HG02884 (cell line): ENCODE data around the gene TCEANC.
"Not testable (repeated sequence)": the region's sequence is repeated elsewhere in the genome, so short reads cannot be mapped to it uniquely, and the experiment has no call there.

ENCODE experiments used
- ATAC-seq: cut with Tn5 transposase; IDR thresholded peaks from one replicate; pipeline ENCODE4 v1.9.1; 2021; ENCODE audit warnings: mild to moderate bottlenecking, moderate library complexity; ENCODE audit not compliant: unreplicated experiment

The TCEANC gene, protein sequence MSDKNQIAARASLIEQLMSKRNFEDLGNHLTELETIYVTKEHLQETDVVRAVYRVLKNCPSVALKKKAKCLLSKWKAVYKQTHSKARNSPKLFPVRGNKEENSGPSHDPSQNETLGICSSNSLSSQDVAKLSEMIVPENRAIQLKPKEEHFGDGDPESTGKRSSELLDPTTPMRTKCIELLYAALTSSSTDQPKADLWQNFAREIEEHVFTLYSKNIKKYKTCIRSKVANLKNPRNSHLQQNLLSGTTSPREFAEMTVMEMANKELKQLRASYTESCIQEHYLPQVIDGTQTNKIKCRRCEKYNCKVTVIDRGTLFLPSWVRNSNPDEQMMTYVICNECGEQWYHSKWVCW

DNA sequence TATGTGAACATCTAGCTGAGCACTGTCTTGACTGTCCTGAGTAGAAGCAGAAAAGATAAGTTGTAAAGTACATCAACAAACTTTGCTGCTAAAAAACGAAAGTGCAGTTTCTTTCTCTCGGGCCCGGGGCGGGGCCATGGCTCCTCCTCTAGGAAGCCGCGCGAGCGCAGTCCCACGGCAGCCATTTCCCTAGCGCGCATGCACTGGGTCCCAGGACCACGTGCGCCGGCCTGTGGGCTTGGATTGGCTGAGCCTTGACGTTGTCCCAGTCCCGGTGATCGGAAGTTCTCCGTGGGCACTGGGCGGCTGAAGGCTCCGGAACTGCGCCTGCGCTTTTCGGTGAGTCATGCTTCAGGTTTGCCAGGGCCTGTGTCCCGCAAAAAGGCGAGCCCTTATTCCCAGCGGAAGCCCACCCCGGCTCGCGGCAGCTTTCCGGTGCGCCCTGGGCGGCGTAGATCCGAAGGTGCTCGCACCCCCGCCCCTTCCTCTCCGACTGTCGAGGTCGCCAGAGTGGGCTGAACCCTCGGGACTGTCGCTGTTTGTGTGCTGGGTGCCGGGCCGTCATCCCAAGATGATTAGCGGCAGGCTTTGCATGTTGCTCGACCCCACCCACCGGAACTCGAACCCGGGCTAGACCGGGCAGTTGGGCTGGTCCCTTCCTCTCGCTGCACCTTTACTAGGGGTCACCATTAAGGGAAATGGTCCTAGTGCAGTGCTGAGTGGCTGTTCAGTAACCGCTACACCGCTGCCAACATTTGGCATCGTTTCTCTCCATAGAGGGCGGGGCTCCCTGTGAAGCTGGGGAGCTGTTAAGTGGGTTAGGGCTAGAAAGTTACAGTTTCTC lies at the start of gene TCEANC:
Gene TCEANC, plus strand, starts transcription at position 292 of the 844 bp plus-strand sequence. CDS start 9,368 bp downstream, outside the sequence.
- peak; percentile 93 for ATAC-seq

GRCh38 chrX:13605611-13606010 lies 47.3 kb upstream of the TCEANC start:
- ATAC-seq: no peak

DNA sequence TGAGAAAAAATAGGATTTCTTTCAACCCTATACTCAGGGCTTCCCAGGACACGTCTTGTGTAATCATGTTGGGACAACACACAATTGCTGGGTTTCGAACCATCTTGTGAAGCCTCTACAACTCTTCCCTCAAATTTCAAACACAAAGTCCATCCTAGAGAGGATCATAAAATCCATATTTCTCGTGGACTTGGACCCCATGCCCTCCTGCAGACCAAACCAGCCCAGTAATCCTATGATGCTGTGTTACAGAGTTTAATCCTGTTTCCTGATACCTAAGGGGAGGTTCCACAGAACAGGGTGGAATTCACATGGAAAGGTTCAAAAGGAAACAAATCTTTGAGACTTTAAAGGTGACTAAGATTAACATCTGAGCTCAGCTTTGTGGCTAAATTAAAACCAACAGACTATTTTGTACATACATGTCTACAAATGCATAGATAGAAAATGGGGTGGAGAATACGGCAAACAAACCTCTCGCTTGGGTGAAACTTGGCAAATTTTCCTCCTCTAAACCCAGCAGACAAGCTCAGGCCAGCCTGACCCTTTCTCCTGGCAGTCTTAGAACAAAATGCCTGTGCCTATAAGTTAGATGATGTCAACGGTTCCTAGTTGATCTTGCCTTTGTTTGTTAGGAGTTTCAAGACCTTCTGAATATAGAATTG lies 45.5 kb upstream of the TCEANC start:
- no peak for ATAC-seq

GRCh38 chrX:13607996-13608365 lies 45.0 kb upstream of the TCEANC start:
- no peak for ATAC-seq

GRCh38 chrX:13614154-13614553 lies 38.8 kb upstream of the TCEANC start:
- no peak for ATAC-seq

- ATAC-seq: no peak
These were observed 32.7 kb upstream of the TCEANC start for GRCh38 chrX:13620207-13620606.

DNA sequence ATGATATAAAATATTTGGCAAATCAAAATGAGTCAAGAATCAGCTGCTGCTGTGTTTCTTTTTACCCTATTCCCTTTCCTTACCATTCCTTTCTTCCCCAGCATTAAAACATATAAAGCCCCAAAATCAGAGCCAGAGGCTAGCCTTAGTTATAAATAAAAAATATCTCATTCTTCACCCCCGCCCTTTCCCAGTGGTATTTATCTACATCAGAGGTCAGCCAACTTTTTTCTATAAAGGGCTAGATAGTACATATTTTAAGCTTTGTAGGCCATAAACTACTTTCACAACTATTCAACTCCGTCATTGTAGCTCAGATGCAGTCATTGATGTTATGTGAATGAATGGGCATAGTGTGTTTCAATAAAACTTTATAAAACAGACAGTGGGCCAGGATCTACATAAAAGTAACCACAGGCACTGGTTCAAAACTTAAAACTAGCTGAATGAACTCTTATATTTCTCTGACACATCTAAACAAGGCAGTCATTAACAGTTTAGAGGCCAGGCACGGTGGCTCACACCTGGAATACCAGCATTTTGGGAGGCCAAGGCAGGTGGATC lies 30.5 kb upstream of the TCEANC start:
- ATAC-seq: no peak

DNA sequence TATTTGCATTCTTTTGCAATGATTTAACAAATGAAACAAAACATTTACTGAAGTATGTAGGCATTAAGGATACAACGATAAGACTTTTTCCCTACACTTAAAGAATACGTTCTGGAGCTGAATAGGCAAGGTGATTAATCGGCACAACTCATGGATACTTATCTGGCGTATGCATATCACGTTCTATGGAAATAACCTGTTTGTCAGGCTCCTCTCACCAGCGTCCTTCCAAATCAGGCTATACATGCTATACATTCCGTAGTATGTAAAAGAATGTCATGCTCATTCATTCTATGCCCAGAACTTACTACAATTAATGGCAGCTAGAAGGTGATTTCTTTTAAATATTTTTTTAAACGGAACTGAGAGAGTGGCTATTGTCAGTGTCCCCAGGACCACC lies 25.6 kb upstream of the TCEANC start:
- ATAC-seq: no peak

DNA sequence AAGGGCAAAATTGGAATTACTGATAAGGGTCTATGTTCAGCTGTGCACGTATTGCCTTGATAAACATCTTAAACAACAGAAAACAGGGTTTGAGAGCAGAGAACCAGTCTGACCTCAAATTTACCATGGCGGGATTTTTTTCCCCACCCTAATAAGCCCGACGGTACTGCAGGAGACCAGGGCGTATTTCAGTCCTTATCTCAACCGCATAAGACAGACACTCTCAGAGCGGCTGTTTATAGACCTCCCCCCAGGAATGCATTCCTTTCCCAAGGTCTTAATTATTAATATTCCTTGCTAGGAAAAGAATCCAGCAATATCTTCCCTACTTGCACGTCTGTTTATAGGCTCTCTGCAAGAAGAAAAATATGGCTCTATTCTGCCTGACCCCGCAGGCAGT lies 15.7 kb upstream of the TCEANC start:
- not testable (repeated sequence) for ATAC-seq

DNA sequence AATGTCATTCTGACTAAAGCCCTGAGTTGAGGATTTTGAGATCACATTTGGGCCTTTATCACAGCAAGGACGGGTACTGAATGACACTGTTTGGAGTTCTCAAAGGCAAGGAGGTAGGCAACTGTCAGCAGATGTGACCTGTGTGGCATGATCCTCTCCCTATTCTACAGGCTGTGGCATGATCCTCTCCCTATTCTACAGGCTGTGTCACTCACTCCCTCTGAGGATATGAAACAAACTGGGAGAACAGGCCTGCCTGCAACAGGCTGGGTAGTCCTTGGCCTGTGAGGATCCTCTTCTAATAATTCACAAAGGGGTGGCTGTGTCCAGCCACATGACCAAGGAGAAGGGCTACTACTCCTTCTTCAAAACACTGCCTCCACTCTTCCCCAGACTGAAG lies 14.9 kb upstream of the TCEANC start:
- no peak for ATAC-seq

DNA sequence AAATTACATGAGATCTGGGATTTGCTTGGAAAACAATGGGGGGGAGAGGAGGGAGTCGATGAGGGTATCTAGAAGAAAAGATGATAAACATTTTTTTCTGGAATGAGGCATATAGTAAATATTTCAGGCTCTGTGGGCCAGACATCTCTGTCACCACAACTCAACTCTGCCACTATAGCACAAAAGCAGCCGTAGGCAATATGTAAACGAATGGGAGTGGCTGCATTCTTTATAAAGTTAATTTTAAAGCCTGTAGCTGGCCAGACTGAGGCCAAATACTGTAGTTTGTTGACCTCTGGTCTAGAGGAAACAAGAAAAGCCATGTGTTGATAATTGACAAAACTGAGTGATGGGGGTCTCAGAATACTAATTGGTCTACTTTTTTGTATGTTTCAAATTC lies 14.1 kb upstream of the TCEANC start:
- no peak for ATAC-seq

GRCh38 chrX:13641684-13642083 lies 11.3 kb upstream of the TCEANC start:
- ATAC-seq: not testable (repeated sequence)

- ATAC-seq: no peak
These were observed 7.3 kb upstream of the TCEANC start for GRCh38 chrX:13645464-13646153.

DNA sequence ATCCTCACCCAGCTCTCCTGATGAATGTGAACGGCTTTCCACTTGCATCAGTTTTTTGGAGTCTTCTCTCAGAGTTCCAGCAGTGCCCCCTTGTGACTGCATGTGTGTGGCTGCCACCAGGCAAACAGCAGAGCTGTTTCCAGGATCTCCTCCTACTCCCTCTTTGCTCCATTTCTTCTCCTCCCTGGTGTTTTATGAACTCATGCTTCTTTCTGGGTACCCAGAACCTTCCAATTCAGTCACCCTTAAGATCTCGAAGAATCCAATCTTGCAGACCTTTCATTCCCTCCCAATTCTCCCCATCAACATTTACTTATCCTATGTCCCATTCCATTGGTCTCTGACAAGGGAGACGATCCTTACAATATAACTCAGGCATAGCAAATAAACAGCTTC lies 6.8 kb upstream of the TCEANC start:
- ATAC-seq: no peak

DNA sequence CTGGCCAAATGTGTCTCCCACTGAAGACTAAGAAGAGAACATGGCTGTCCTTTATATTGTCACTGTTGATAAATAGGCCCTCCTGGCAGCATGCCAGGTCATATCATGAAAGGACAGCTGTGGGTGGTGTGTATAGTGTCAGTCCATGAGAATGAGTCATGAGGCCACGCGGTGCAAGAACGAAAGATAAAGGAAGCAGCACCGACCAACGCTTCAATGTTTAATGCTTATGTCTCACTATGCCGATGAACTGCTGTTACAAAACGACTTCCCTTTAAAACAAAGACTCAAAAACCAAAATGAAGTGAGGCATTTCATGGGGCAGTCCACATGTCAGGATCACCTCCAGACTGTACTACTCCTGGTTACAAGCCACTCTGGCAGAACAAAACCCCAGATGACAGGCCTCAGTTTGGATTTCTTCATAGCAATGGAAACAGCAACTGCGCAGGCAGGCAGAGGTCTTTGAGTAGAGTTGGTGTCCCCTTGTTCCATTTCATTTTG lies 5.2 kb upstream of the TCEANC start:
- no peak for ATAC-seq

GRCh38 chrX:13648336-13648735 lies 4.6 kb upstream of the TCEANC start:
- ATAC-seq: not testable (repeated sequence)

DNA sequence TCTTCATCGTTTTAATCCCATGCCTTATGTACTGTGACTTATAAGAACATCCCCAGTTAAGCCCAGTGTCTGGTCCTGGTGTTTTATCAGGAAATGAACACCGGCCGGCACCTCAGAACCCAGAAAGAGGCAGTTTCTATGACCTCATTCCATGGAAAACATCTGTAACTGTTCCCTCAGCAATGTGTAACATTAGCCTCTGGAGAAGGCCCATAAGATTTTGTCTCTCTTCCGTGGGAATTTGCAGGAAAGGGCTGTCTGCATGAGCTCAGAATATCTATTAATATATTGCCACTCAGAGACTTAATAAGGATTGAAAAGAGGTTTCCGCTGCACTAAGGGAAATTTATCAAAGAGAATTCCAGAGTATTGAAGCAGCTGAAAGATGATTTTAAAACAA lies 3.1 kb upstream of the TCEANC start:
- no peak for ATAC-seq

- ATAC-seq: no peak
These were observed 2.6 kb upstream of the TCEANC start for GRCh38 chrX:13650318-13650717.

- no peak for ATAC-seq
These were observed 1.8 kb upstream of the TCEANC start for GRCh38 chrX:13651150-13651549.

DNA sequence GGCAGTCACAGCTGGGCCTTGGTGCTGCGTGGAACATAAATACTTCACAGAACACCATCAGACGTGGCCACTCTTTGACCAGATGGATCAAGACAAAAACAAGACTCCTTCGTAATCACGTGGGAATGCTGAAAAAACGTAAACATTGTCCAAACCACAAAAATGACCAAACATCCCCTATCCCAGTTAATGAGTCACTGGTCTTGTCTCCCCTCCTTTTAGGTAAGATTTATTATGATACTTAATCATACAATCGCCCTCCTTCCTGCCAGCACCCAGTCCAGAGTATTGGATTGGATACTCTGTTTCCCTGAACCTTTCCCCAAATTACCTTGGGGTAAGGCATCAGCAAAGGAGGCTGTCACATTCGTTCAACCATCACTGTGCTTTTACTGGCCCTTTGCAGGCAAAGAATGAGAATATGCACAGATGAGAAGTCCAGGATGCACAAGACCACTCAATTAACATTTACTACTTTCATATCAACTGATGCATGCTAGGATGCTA lies 601 bp upstream of the TCEANC start:
- no peak for ATAC-seq
